Activated CD8-positive, alpha-beta memory T cell treated with anti-CD3 and anti-CD28 coated beads for 4 hours (primary cell): ENCODE data around the gene GPANK1.

ENCODE experiments used
- DNase-seq, 2 donors: peaks; one replicate each; pipeline ENCODE4 v3.0.0-alpha.2; 2020; ENCODE audit warnings: low read depth in 2 of 2

Gene GPANK1

GRCh38 chr6:31662124-31662723 lies 2.6 kb downstream of the GPANK1 start:
- DNase-seq, result no peak

GRCh38 chr6:31661262-31662123 lies 3.3 kb downstream of the GPANK1 start:
- DNase-seq, result no peak

GRCh38 chr6:31660381-31661261 lies 4.2 kb downstream of the GPANK1 start, which contains the start of gene C6orf47:
Gene C6orf47, minus strand, starts transcription at chr6:31660778. Its CDS starts 831 bp downstream, at chr6:31659947.
- peak; percentile 56 for DNase-seq

- no peak for DNase-seq
Measured at GRCh38 chr6:31659649-31660380, 5.0 kb downstream of the GPANK1 start.

GRCh38 chr6:31658983-31659648 lies 5.7 kb downstream of the GPANK1 start:
- no peak for DNase-seq

- DNase-seq, result no peak
Measured at GRCh38 chr6:31658158-31658688, 6.6 kb downstream of the GPANK1 start.

GRCh38 chr6:31657406-31658157 lies 7.2 kb downstream of the GPANK1 start:
- DNase-seq, result no peak

- no peak for DNase-seq
Measured at GRCh38 chr6:31655349-31656237, 9.2 kb downstream of the GPANK1 start, which contains the start of gene APOM. Gene APOM, plus strand, starts transcription at chr6:31655894. Its CDS starts 73 bp downstream, at chr6:31655967.

- DNase-seq, result no peak
Measured at GRCh38 chr6:31654574-31655348, 10.0 kb downstream of the GPANK1 start.

- peak; percentile 80 to 86 for DNase-seq
Measured at GRCh38 chr6:31652925-31653724, 11.7 kb downstream of the GPANK1 start.

- DNase-seq, result no peak
Measured at GRCh38 chr6:31651602-31652191, 13.1 kb downstream of the GPANK1 start.

- no peak for DNase-seq
Measured at GRCh38 chr6:31645325-31645724, 19.5 kb downstream of the GPANK1 start.

- DNase-seq, result no peak
Measured at GRCh38 chr6:31643818-31644454, 20.9 kb downstream of the GPANK1 start.

- DNase-seq, result no peak
Measured at GRCh38 chr6:31642798-31643570, 21.8 kb downstream of the GPANK1 start.

- DNase-seq, result no peak
Measured at GRCh38 chr6:31641370-31641769, 23.4 kb downstream of the GPANK1 start.
